SIG-M5 treated with dmso at 0.1 percent for 504 hours (cell line): ENCODE results near the gene KMT2C.

ENCODE experiments used
- DNase-seq: peaks from one replicate; lab custom pipeline; 2025; ENCODE audit not compliant: unreplicated experiment; lab: John Stamatoyannopoulos, UW

Gene KMT2C

GRCh38 chr7:152148706-152149105, 287.1 kb downstream of the KMT2C start:
- DNase-seq, result no peak

GRCh38 chr7:152145853-152146466, 289.8 kb downstream of the KMT2C start:
- peak; percentile 27 for DNase-seq

GRCh38 chr7:152144557-152145245, 291.1 kb downstream of the KMT2C start:
- no peak for DNase-seq

- no peak for DNase-seq
These were observed 292.7 kb downstream of the KMT2C start for GRCh38 chr7:152142976-152143595.

- no peak for DNase-seq
These were observed 295.2 kb downstream of the KMT2C start for GRCh38 chr7:152140560-152140959.

GRCh38 chr7:152140067-152140466, 295.7 kb downstream of the KMT2C start:
- DNase-seq, result no peak

- DNase-seq, result no peak
These were observed 298.3 kb downstream of the KMT2C start for GRCh38 chr7:152137476-152138025.

- DNase-seq, result no peak
These were observed 299.1 kb downstream of the KMT2C start for GRCh38 chr7:152136686-152137085.

GRCh38 chr7:152133804-152134203, 302.0 kb downstream of the KMT2C start:
- DNase-seq, result no peak

- DNase-seq, result no peak
These were observed 303.0 kb downstream of the KMT2C start for GRCh38 chr7:152132812-152133211.

- DNase-seq, result no peak
These were observed 303.8 kb downstream of the KMT2C start for GRCh38 chr7:152131981-152132494.

- no peak for DNase-seq
These were observed 304.9 kb downstream of the KMT2C start for GRCh38 chr7:152130658-152131590.

- DNase-seq, result no peak
These were observed 306.1 kb downstream of the KMT2C start for GRCh38 chr7:152129682-152130081.

GRCh38 chr7:152128741-152129461, 306.9 kb downstream of the KMT2C start:
- DNase-seq, result no peak

GRCh38 chr7:152128252-152128651, 307.6 kb downstream of the KMT2C start:
- no peak for DNase-seq

- no peak for DNase-seq
These were observed 308.6 kb downstream of the KMT2C start for GRCh38 chr7:152127229-152127628.

GRCh38 chr7:152126741-152127140, 309.1 kb downstream of the KMT2C start:
- DNase-seq, result no peak

- no peak for DNase-seq
These were observed 313.3 kb downstream of the KMT2C start for GRCh38 chr7:152122540-152122939.

- no peak for DNase-seq
These were observed 314.4 kb downstream of the KMT2C start for GRCh38 chr7:152121432-152121831.

GRCh38 chr7:152120776-152121175, 315.0 kb downstream of the KMT2C start:
- DNase-seq, result no peak
